Smooth muscle cell (in vitro differentiated cells): ENCODE data around the gene ZACN. TPM values are rescaled to one million over a fixed set of nuclear protein-coding genes. Genes with fewer than 3 reads are reported as not detected.

Experiments used
- DNase-seq: peaks from one replicate; lab custom pipeline; 2025; ENCODE audit not compliant: unreplicated experiment; lab: John Stamatoyannopoulos, UW
- H2AFZ ChIP-seq: fragments of 200-600 bp; sonication (generic); 2 replicates; pipeline ENCODE4 v1.6.0; 2016; ENCODE audit warnings: antibody characterized with exemption, low read depth, mild to moderate bottlenecking
- H3F3A ChIP-seq: fragments of 200-600 bp; sonication (generic); 2 replicates; pipeline ENCODE4 v1.6.0; 2017; ENCODE audit warnings: antibody characterized with exemption, low read depth
- H3K27ac ChIP-seq: fragments of 200-600 bp; sonication (generic); 2 replicates; pipeline ENCODE4 v1.5.1; 2016; ENCODE audit warnings: low read depth, mild to moderate bottlenecking
- H3K27me3 ChIP-seq: fragments of 200-600 bp; sonication (generic); 2 replicates; pipeline ENCODE4 v1.6.1; 2016; ENCODE audit warnings: low read depth, mild to moderate bottlenecking
- H3K36me3 ChIP-seq: fragments of 200-600 bp; sonication (generic); 2 replicates; pipeline ENCODE4 v1.5.1; 2016; ENCODE audit warnings: low read depth
- H3K4me1 ChIP-seq: fragments of 200-600 bp; sonication (generic); 2 replicates; pipeline ENCODE4 v1.5.1; 2016; ENCODE audit warnings: low read depth
- H3K4me2 ChIP-seq: fragments of 200-600 bp; sonication (generic); 2 replicates; pipeline ENCODE4 v1.6.0; 2016; ENCODE audit warnings: mild to moderate bottlenecking
- H3K4me3 ChIP-seq: fragments of 200-600 bp; sonication (generic); 2 replicates; pipeline ENCODE4 v1.5.1; 2016; ENCODE audit warnings: mild to moderate bottlenecking
- H3K79me2 ChIP-seq: fragments of 200-600 bp; sonication (generic); 2 replicates; pipeline ENCODE4 v1.6.0; 2016; ENCODE audit warnings: low read depth, mild to moderate bottlenecking
- H3K9ac ChIP-seq: fragments of 200-600 bp; sonication (generic); 2 replicates; pipeline ENCODE4 v1.6.0; 2016; ENCODE audit warnings: low read depth
- H3K9me3 ChIP-seq: fragments of 200-600 bp; sonication (generic); replicated peaks from 2 replicates; pipeline ENCODE4 v1.5.1; 2016; ENCODE audit warnings: low read depth
- H4K20me1 ChIP-seq: fragments of 200-600 bp; sonication (generic); 2 replicates; pipeline ENCODE4 v1.6.0; 2016; ENCODE audit warnings: low read depth
- CTCF ChIP-seq: fragments of 200-600 bp; sonication (generic); IDR thresholded peaks from 2 replicates; pipeline ENCODE4 v1.5.1; 2017; ENCODE audit warnings: borderline replicate concordance, mild to moderate bottlenecking, antibody characterized with exemption; ENCODE audit not compliant: insufficient read depth, poor library complexity, severe bottlenecking
- WGBS: methylation state at CpG from one replicate; pipeline ENCODE4 v1.1.7; 2016; ENCODE audit warnings: low lambda C conversion rate; 5-methylcytosine and 5-hydroxymethylcytosine counted together
- polyA plus RNA-seq: library from polyadenylated mRNA; unstranded; fragments of >200 nt; fragmentation: Nextera tagmentation; extraction: Ambion mirVana; gene quantifications from 2 replicates; pipeline ENCODE4 v1.2.1, GENCODE V29; 2016
- total RNA-seq: library from RNA; depleted of rRNA; stranded (reverse); fragments of >200 nt; gene quantifications from 2 replicates; pipeline ENCODE4 v1.2.3, GENCODE V29; 2014

Gene ZACN
- total RNA-seq (not detected in 2 replicates), polyA plus RNA-seq (1.7 and 3.4 TPM in 2 replicates)

DNA sequence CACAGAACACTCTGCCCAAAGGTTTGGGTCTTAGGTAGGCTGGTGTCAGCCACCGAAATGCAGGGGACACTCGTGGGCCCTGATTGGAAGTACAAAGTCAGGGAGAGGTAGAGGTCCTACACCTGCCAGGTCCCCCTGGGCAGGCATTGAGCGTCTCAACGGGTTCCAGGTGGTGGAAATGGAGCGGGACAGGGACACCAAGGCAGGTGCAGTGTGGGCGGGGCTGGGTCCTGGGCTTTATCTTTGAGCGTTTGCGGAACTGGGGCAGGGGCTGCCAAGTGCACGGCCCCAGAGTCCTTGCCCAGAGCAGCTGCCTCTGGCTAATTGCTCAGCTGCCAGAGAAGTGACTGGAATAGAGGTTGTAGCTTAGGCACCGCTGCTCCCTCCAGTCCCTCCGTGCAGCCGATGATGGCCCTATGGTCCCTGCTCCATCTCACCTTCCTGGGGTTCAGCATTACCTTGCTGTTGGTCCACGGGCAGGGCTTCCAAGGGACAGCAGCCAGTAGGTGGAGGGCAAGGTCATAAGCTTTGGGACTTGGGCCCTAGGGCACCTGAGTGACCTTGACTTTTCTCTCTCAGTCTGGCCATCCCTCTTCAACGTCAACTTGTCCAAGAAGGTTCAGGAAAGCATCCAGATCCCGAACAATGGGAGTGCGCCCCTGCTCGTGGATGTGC is at the start of gene ZACN:
TSS of gene ZACN (plus strand) at position 323 of the 675 bp plus-strand sequence. CDS start at position 406, 83 bp downstream.
- Histone ChIP-seq H4K20me1 (peaks cover 12% of the 10 kb centered on the region), H2AFZ (no peak within 1 kb of the TSS), H3K4me1 (peaks cover 11% of the 10 kb centered on the region), H3K4me3 (no peak within 1 kb of the TSS), H3F3A (no peaks in the 10 kb centered on the region), H3K36me3 (no peaks in the 10 kb centered on the region), H3K27me3 (peaks cover 68% of the 10 kb centered on the region), H3K27ac (no peak within 1 kb of the TSS), H3K9me3 (no peaks in the 10 kb centered on the region), H3K79me2 (no peaks in the 10 kb centered on the region), H3K4me2 (no peak within 1 kb of the TSS), H3K9ac (no peak within 1 kb of the TSS)
- 87% methylated on average over 17 of the region's 17 CpGs for WGBS
- DNase-seq, result no peak
- no peak for TF ChIP-seq CTCF

DNA sequence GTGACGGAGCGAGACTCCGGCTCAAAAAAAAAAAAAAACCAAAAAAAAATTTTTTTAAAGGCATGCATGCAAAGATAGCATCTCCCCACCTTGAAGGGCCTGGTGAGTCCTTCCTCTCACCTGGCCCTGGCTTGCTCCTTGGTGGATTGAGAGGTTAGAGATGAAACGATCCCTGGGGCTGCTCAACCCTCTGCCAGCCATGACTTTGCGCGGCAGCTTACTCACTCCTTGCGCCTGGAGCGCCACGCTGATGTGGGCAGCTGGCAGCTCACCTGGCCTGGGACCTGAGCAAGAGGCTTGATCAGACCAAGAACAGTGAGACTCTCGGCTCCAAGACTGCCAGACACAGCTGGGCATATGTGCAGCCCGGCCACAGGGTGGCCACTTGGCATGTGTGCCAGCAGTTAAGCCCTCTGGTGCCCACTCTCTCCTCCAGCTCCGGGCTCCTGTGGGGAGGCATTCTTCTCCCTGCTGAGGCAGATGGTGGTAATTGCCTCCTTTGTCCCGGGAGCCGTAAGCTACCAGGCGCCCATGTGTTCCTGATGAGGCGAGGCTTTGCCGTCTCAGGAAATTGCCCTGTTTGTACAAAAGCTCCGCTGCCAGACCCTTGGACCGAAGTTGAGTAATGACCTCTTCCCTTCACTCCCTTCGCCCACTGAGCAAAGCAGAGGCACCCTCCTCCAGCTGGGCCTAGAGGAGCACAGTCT is 46.8 kb upstream of the ZACN start:
- Histone ChIP-seq H4K20me1 (no peaks in the 10 kb centered on the region), H3K27me3 (no peaks in the 10 kb centered on the region), H3K4me1 (peaks cover 9% of the 10 kb centered on the region), H3K9me3 (no peaks in the 10 kb centered on the region), H3K4me2 (no peak overlapping the region), H3K9ac (no peak overlapping the region), H3F3A (no peaks in the 10 kb centered on the region), H3K4me3 (no peak overlapping the region), H3K36me3 (no peaks in the 10 kb centered on the region), H3K79me2 (no peaks in the 10 kb centered on the region), H2AFZ (no peak overlapping the region), H3K27ac (no peak overlapping the region)
- 95% methylated on average over 17 of the region's 20 CpGs for WGBS
- DNase-seq, result no peak
- no peak for TF ChIP-seq CTCF

DNA sequence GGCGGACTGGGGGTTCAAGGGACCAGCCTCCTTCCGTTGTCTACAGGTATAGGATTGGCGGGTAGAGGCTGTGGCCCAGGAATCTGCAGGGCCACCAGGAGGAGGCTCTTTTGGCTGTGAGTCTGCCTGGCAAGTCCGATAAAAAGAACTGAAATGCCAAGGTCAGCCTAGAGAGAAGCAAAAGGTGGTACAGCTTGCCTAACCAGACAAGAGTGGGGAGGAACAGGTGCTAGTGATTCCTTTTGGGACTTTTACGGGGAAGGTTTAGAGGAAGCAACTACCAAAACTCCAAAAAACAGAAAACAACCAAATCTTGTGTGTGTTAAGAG is 46.2 kb upstream of the ZACN start:
- Histone ChIP-seq H3F3A (no peaks in the 10 kb centered on the region), H3K4me2 (no peak overlapping the region), H3K27ac (no peak overlapping the region), H3K79me2 (no peaks in the 10 kb centered on the region), H3K4me3 (no peak overlapping the region), H3K27me3 (no peaks in the 10 kb centered on the region), H3K36me3 (no peaks in the 10 kb centered on the region), H4K20me1 (no peaks in the 10 kb centered on the region), H3K4me1 (peaks cover 14% of the 10 kb centered on the region), H3K9me3 (no peaks in the 10 kb centered on the region), H2AFZ (no peak overlapping the region), H3K9ac (no peak overlapping the region)
- no peak for DNase-seq
- 94% methylated on average over 5 of the region's 5 CpGs for WGBS
- TF ChIP-seq CTCF, result no peak
